8988T (cell line): ENCODE data around the gene TEKTIP1.
"Not testable (repeated sequence)": the region's sequence is repeated elsewhere in the genome, so short reads cannot be mapped to it uniquely, and the experiment has no call there.

Source experiments
- DNase-seq: peaks from one replicate; pipeline ENCODE4 v3.0.0; 2011

The TEKTIP1 gene

GRCh38 chr19:3508121-3508661 lies 30.8 kb upstream of the TEKTIP1 start:
- not testable (repeated sequence) for DNase-seq

- DNase-seq = no peak
Observed at GRCh38 chr19:3508771-3509535, 30.0 kb upstream of the TEKTIP1 start.

GRCh38 chr19:3509566-3509989 lies 29.4 kb upstream of the TEKTIP1 start:
- DNase-seq = no peak

GRCh38 chr19:3510727-3511126 lies 28.2 kb upstream of the TEKTIP1 start:
- DNase-seq = no peak

GRCh38 chr19:3511506-3512251 lies 27.3 kb upstream of the TEKTIP1 start:
- no peak for DNase-seq

- DNase-seq = no peak
Observed at GRCh38 chr19:3512562-3513228, 26.3 kb upstream of the TEKTIP1 start.

GRCh38 chr19:3513229-3514140 lies 25.5 kb upstream of the TEKTIP1 start:
- no peak for DNase-seq

GRCh38 chr19:3514930-3515329 lies 24.0 kb upstream of the TEKTIP1 start:
- DNase-seq = no peak

- no peak for DNase-seq
Observed at GRCh38 chr19:3515891-3516422, 23.0 kb upstream of the TEKTIP1 start.

- DNase-seq = no peak
Observed at GRCh38 chr19:3516675-3517207, 22.2 kb upstream of the TEKTIP1 start.

GRCh38 chr19:3517638-3518037 lies 21.3 kb upstream of the TEKTIP1 start:
- no peak for DNase-seq

GRCh38 chr19:3518255-3518654 lies 20.7 kb upstream of the TEKTIP1 start:
- DNase-seq = no peak

- DNase-seq = no peak
Observed at GRCh38 chr19:3518659-3519058, 20.3 kb upstream of the TEKTIP1 start.

- DNase-seq = no peak
Observed at GRCh38 chr19:3519126-3519525, 19.8 kb upstream of the TEKTIP1 start.

GRCh38 chr19:3520166-3521103 lies 18.5 kb upstream of the TEKTIP1 start:
- DNase-seq = no peak

- DNase-seq = no peak
Observed at GRCh38 chr19:3521104-3521445, 17.9 kb upstream of the TEKTIP1 start.

- no peak for DNase-seq
Observed at GRCh38 chr19:3522421-3523360, 16.3 kb upstream of the TEKTIP1 start.

GRCh38 chr19:3523361-3524077 lies 15.5 kb upstream of the TEKTIP1 start:
- no peak for DNase-seq
